Hematopoietic multipotent progenitor cell treated with erythropoietin and hydrocortisone succinate and interleukin-3 and kit ligand, for 8 days (in vitro differentiated cells): ENCODE measurements around the gene GLO1.

Experiments
- DNase-seq: peaks from one replicate; pipeline ENCODE4 v3.0.0-alpha.2; 2015

The GLO1 gene

GRCh38 chr6:38658418-38659167 is 44.4 kb downstream of the GLO1 start:
- DNase-seq, result no peak

GRCh38 chr6:38656896-38657295 is 46.0 kb downstream of the GLO1 start:
- no peak for DNase-seq

GRCh38 chr6:38654263-38654662 is 48.7 kb downstream of the GLO1 start:
- no peak for DNase-seq

GRCh38 chr6:38651121-38651784 is 51.7 kb downstream of the GLO1 start:
- DNase-seq, result no peak

GRCh38 chr6:38650207-38650752 is 52.7 kb downstream of the GLO1 start:
- no peak for DNase-seq

GRCh38 chr6:38649744-38650143 is 53.2 kb downstream of the GLO1 start:
- DNase-seq, result no peak

- no peak for DNase-seq
These were observed 54.3 kb downstream of the GLO1 start for GRCh38 chr6:38648629-38649028.

- no peak for DNase-seq
These were observed 56.6 kb downstream of the GLO1 start for GRCh38 chr6:38646166-38646878.

GRCh38 chr6:38644951-38645350 is 58.0 kb downstream of the GLO1 start:
- DNase-seq, result no peak

GRCh38 chr6:38640216-38640909 is 62.6 kb downstream of the GLO1 start:
- DNase-seq, result no peak

- peak; percentile 75 for DNase-seq
These were observed 63.3 kb downstream of the GLO1 start, which contains the start of gene BTBD9 for GRCh38 chr6:38639498-38640215. Gene BTBD9, minus strand, starts transcription at chr6:38639929.

GRCh38 chr6:38638941-38639497 is 63.9 kb downstream of the GLO1 start:
- no peak for DNase-seq

- no peak for DNase-seq
These were observed 65.2 kb downstream of the GLO1 start for GRCh38 chr6:38637756-38638155.

GRCh38 chr6:38636027-38636426 is 66.9 kb downstream of the GLO1 start:
- no peak for DNase-seq

GRCh38 chr6:38634518-38634917 is 68.4 kb downstream of the GLO1 start:
- no peak for DNase-seq

GRCh38 chr6:38632490-38632889 is 70.5 kb downstream of the GLO1 start:
- DNase-seq, result no peak

GRCh38 chr6:38631186-38631783 is 71.7 kb downstream of the GLO1 start:
- no peak for DNase-seq
